RWPE1 (cell line): ENCODE measurements around the gene NIPAL3.

Experiments
- CTCF ChIA-PET: fragments of 350-600 bp; sonication (Branson Sonifier 250); formaldehyde crosslinking; extraction: SDS; loops from one replicate; lab custom pipeline; 2021; lab: Yijun Ruan, JAX
- POLR2A ChIA-PET: fragments of 400-600 bp; formaldehyde crosslinking; extraction: SDS; loops from one replicate; lab custom pipeline; 2020; ENCODE audit warnings: antibody characterized with exemption; ENCODE audit not compliant: low non-redundant PET; lab: Yijun Ruan, JAX
- DNase-seq: peaks from one replicate; pipeline ENCODE4 v3.0.0; 2012; ENCODE audit warnings: low spot score
- H3K27ac ChIP-seq: fragments of 450-650 bp; 2 replicates; pipeline ENCODE4 v1.5.1; 2017
- CTCF ChIP-seq: fragments of 450-650 bp; conservative IDR thresholded peaks from 2 replicates; pipeline ENCODE4 v1.5.1; 2017; ENCODE audit warnings: low read depth, mild to moderate bottlenecking

The NIPAL3 gene

GRCh38 chr1:24411963-24412362, 3.6 kb upstream of the NIPAL3 start:
- ChIA-PET POLR2A (no interaction called here), CTCF (interaction anchor here (0.6 to 0.7 kb wide), 2 partner anchors 81 to 262 kb away, joined by 3 to 4 read pairs; no protein-coding TSS in a partner anchor)
- no peak for DNase-seq
- H3K27ac ChIP-seq = peak overlapping the region; percentile 70
- TF ChIP-seq CTCF = no peak

GRCh38 chr1:24412408-24412807, 3.2 kb upstream of the NIPAL3 start:
- TF ChIP-seq CTCF = no peak
- CTCF ChIA-PET = interaction anchor here (1.0 kb wide), 1 partner anchor 211 kb away, joined by 6 read pairs; no protein-coding TSS in a partner anchor
- no peak for DNase-seq
- peak overlapping the region; percentile 70 for H3K27ac ChIP-seq
- POLR2A ChIA-PET = no interaction called here

- POLR2A ChIA-PET = no interaction called here
- DNase-seq = peak; percentile 99
- peak within 1 kb of the TSS; percentile 86 for H3K27ac ChIP-seq
- CTCF ChIA-PET = interaction anchor here (0.6 to 1.1 kb wide), 3 partner anchors 22 to 216 kb away, joined by 3 to 6 read pairs (median 5); no protein-coding TSS in a partner anchor
- TF ChIP-seq CTCF = no peak
Observed at GRCh38 chr1:24413350-24414163, 2.0 kb upstream of the NIPAL3 start, which contains the start of gene STPG1. TSS of gene STPG1 (minus strand) at chr1:24413782. CDS start at chr1:24401388, 12,394 bp downstream.

- DNase-seq = no peak
- CTCF ChIA-PET = interaction anchor here (0.6 to 1.5 kb wide), 6 partner anchors 20 to 447 kb away, joined by 3 to 9 read pairs (median 4); partner anchors contain the start of gene RCAN3
- TF ChIP-seq CTCF = no peak
- POLR2A ChIA-PET = interaction anchor here (0.6 to 1.0 kb wide), 3 partner anchors 21 to 1242 kb away, joined by 3 to 4 read pairs (median 3); no protein-coding TSS in a partner anchor
- peak overlapping the region; percentile 86 for H3K27ac ChIP-seq
Observed at GRCh38 chr1:24414775-24415333, 748 bp upstream of the NIPAL3 start.

DNA sequence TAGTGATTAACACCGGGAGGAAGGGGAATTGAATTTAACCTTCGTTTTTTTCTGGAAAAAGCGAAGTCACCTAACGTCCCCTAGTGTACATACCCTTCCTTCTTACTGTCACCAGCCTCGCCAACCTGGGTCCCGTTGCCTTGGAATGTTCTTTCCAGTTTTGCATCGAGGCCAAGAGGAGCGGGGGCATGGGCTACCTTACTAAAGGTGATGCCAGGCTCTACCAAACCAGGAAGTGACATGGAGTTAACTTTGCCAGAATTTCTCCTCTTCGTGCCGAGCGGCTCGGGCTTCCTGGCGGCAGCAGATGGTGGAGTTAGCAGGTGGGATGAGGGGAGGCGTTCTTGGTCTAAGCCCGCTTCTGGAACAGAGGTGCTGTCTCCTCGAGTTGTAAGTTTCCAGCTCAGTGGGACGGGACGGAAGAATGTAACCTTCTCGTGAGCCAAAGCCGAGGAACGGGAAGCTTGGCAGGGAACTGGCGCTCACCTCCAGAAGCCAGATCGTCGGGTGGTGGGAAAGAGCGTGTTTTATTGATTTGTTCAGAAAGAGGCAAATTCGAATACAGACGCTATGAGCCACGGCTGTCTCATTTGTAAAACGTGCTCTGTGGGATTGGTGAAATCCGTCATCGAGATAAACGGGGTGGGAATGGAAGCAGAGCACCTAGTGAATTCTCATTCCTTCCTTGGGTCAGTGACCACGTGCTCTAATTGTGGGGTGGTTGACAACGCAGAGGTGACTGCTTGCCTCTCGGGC, 486 bp downstream of the NIPAL3 start:
- ChIA-PET CTCF (interaction anchor here (0.5 to 1.5 kb wide), 9 partner anchors 21 to 330 kb away, joined by 3 to 9 read pairs (median 3); partner anchors contain the start of gene RCAN3), POLR2A (interaction anchor here (1.0 kb wide), 1 partner anchor 22 kb away, joined by 3 read pairs; no protein-coding TSS in a partner anchor)
- DNase-seq = peak; percentile 13
- H3K27ac ChIP-seq = peak overlapping the region; percentile 86
- TF ChIP-seq CTCF = no peak
